ENCODE results near the gene CARD11.

CARD11 gene

GRCh38 chr7:2968616-2969397, 74.9 kb downstream of the CARD11 start:
- Histone ChIP-seq H3K4me2 (ENCODE audit: low read length) (no peak overlapping the region), H3K9me3 (replicated peaks; ENCODE audit: low read length) (no peaks in the 10 kb centered on the region), H3K9ac (ENCODE audit: low read depth, low read length) (no peak overlapping the region), H3K36me3 (ENCODE audit: insufficient read depth, low read length) (no peaks in the 10 kb centered on the region), H3K4me3 (ENCODE audit: low read length) (no peak overlapping the region), H3K4me1 (ENCODE audit: control insufficient read depth, insufficient read depth, low read length) (no peaks in the 10 kb centered on the region), H3K27me3 (ENCODE audit: control insufficient read depth, insufficient read depth, low read length) (peaks cover 6% of the 10 kb centered on the region)

GRCh38 chr7:2968176-2968575, 75.5 kb downstream of the CARD11 start:
- Histone ChIP-seq H3K9ac (ENCODE audit: low read depth, low read length) (no peak overlapping the region), H3K4me3 (ENCODE audit: low read length) (no peak overlapping the region), H3K9me3 (replicated peaks; ENCODE audit: low read length) (no peaks in the 10 kb centered on the region), H3K36me3 (ENCODE audit: insufficient read depth, low read length) (no peaks in the 10 kb centered on the region), H3K4me2 (ENCODE audit: low read length) (no peak overlapping the region), H3K4me1 (ENCODE audit: control insufficient read depth, insufficient read depth, low read length) (no peaks in the 10 kb centered on the region), H3K27me3 (ENCODE audit: control insufficient read depth, insufficient read depth, low read length) (peaks cover 6% of the 10 kb centered on the region)

- Histone ChIP-seq H3K27me3 (ENCODE audit: control insufficient read depth, insufficient read depth, low read length) (peaks cover 6% of the 10 kb centered on the region), H3K4me2 (ENCODE audit: low read length) (no peak overlapping the region), H3K9ac (ENCODE audit: low read depth, low read length) (no peak overlapping the region), H3K4me1 (ENCODE audit: control insufficient read depth, insufficient read depth, low read length) (no peaks in the 10 kb centered on the region), H3K36me3 (ENCODE audit: insufficient read depth, low read length) (no peaks in the 10 kb centered on the region), H3K4me3 (ENCODE audit: low read length) (no peak overlapping the region), H3K9me3 (replicated peaks; ENCODE audit: low read length) (no peaks in the 10 kb centered on the region)
Observed at GRCh38 chr7:2967705-2968104, 76.0 kb downstream of the CARD11 start.

DNA sequence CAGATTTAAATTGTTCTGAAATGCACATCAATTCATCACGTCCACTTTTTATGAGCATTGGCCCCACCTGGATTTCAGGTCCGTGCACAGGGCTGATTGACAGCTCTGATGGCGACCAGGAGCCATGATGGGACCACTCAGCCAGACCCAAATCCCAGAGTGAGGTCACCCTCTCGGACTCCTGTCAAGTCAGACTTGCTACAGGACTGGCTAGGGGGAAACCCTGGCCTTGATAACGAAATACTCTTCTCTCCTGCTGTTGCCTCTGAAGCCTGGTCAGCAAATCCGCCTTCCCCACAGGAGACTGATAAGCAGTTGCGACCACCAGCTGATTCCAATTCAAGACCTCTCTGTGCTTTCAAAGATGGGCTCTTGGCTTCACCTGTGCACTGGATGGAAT, 76.4 kb downstream of the CARD11 start:
- no peaks in the 10 kb centered on the region for H3K36me3 ChIP-seq (ENCODE audit: insufficient read depth, low read length)
- no peak overlapping the region for H3K4me3 ChIP-seq (ENCODE audit: low read length)
- H3K4me1 ChIP-seq (ENCODE audit: control insufficient read depth, insufficient read depth, low read length) = no peaks in the 10 kb centered on the region
- no peak overlapping the region for H3K9ac ChIP-seq (ENCODE audit: low read depth, low read length)
- no peaks in the 10 kb centered on the region for H3K9me3 ChIP-seq (replicated peaks; ENCODE audit: low read length)
- peaks cover 2% of the 10 kb centered on the region for H3K27me3 ChIP-seq (ENCODE audit: control insufficient read depth, insufficient read depth, low read length)
- H3K4me2 ChIP-seq (ENCODE audit: low read length) = no peak overlapping the region

DNA sequence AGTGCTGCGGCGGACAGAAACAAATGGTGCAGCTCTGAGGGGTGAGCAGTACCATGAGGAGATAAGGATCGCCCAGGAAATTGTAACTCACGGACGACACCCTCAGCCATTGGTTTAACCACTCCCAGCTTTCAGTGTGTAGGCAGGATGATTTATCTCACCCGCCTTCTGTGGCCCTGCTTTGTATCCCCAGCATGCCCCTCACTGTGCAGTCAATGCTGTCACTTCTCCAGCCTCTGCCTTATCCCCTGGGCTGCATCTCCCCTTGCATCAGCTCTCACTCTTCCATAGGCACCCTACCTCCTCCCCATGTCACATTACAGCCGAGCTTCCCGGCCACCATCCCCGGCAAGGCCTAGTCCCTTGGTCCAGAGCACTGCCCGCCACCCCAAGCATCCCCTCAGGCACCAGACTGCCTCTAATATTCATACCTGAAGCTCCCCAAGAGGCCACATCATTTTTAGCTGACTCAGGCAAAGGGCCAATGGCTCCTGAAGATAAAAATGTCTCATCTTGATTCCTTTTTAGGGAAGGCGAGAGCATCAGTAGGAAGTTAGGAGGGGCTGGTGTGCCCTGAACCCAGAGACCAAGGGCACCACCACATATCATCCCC, 77.1 kb downstream of the CARD11 start:
- Histone ChIP-seq H3K9me3 (replicated peaks; ENCODE audit: low read length) (no peaks in the 10 kb centered on the region), H3K27me3 (ENCODE audit: control insufficient read depth, insufficient read depth, low read length) (no peaks in the 10 kb centered on the region), H3K4me2 (ENCODE audit: low read length) (no peak overlapping the region), H3K36me3 (ENCODE audit: insufficient read depth, low read length) (no peaks in the 10 kb centered on the region), H3K9ac (ENCODE audit: low read depth, low read length) (no peak overlapping the region), H3K4me3 (ENCODE audit: low read length) (no peak overlapping the region), H3K4me1 (ENCODE audit: control insufficient read depth, insufficient read depth, low read length) (no peaks in the 10 kb centered on the region)

- H3K4me2 ChIP-seq (ENCODE audit: low read length) = no peak overlapping the region
- H3K4me3 ChIP-seq (ENCODE audit: low read length) = no peak overlapping the region
- no peak overlapping the region for H3K9ac ChIP-seq (ENCODE audit: low read depth, low read length)
- no peaks in the 10 kb centered on the region for H3K9me3 ChIP-seq (replicated peaks; ENCODE audit: low read length)
- no peaks in the 10 kb centered on the region for H3K27me3 ChIP-seq (ENCODE audit: control insufficient read depth, insufficient read depth, low read length)
- H3K4me1 ChIP-seq (ENCODE audit: control insufficient read depth, insufficient read depth, low read length) = no peaks in the 10 kb centered on the region
- H3K36me3 ChIP-seq (ENCODE audit: insufficient read depth, low read length) = no peaks in the 10 kb centered on the region
Observed at GRCh38 chr7:2965745-2966270, 77.9 kb downstream of the CARD11 start.

- H3K4me2 ChIP-seq (ENCODE audit: low read length) = no peak overlapping the region
- no peak overlapping the region for H3K4me3 ChIP-seq (ENCODE audit: low read length)
- H3K27me3 ChIP-seq (ENCODE audit: control insufficient read depth, insufficient read depth, low read length) = no peaks in the 10 kb centered on the region
- no peaks in the 10 kb centered on the region for H3K9me3 ChIP-seq (replicated peaks; ENCODE audit: low read length)
- no peak overlapping the region for H3K9ac ChIP-seq (ENCODE audit: low read depth, low read length)
- H3K36me3 ChIP-seq (ENCODE audit: insufficient read depth, low read length) = no peaks in the 10 kb centered on the region
- H3K4me1 ChIP-seq (ENCODE audit: control insufficient read depth, insufficient read depth, low read length) = no peaks in the 10 kb centered on the region
Observed at GRCh38 chr7:2965301-2965700, 78.4 kb downstream of the CARD11 start.

GRCh38 chr7:2964208-2964607, 79.5 kb downstream of the CARD11 start:
- Histone ChIP-seq H3K9ac (ENCODE audit: low read depth, low read length) (no peak overlapping the region), H3K4me3 (ENCODE audit: low read length) (no peak overlapping the region), H3K36me3 (ENCODE audit: insufficient read depth, low read length) (no peaks in the 10 kb centered on the region), H3K4me1 (ENCODE audit: control insufficient read depth, insufficient read depth, low read length) (no peaks in the 10 kb centered on the region), H3K27me3 (ENCODE audit: control insufficient read depth, insufficient read depth, low read length) (no peaks in the 10 kb centered on the region), H3K4me2 (ENCODE audit: low read length) (no peak overlapping the region), H3K9me3 (replicated peaks; ENCODE audit: low read length) (no peaks in the 10 kb centered on the region)

GRCh38 chr7:2962865-2963264, 80.8 kb downstream of the CARD11 start:
- H3K4me1 ChIP-seq (ENCODE audit: control insufficient read depth, insufficient read depth, low read length) = no peaks in the 10 kb centered on the region
- H3K36me3 ChIP-seq (ENCODE audit: insufficient read depth, low read length) = no peaks in the 10 kb centered on the region
- H3K4me3 ChIP-seq (ENCODE audit: low read length) = no peak overlapping the region
- no peaks in the 10 kb centered on the region for H3K27me3 ChIP-seq (ENCODE audit: control insufficient read depth, insufficient read depth, low read length)
- no peak overlapping the region for H3K4me2 ChIP-seq (ENCODE audit: low read length)
- H3K9me3 ChIP-seq (replicated peaks; ENCODE audit: low read length) = no peaks in the 10 kb centered on the region
- H3K9ac ChIP-seq (ENCODE audit: low read depth, low read length) = no peak overlapping the region

DNA sequence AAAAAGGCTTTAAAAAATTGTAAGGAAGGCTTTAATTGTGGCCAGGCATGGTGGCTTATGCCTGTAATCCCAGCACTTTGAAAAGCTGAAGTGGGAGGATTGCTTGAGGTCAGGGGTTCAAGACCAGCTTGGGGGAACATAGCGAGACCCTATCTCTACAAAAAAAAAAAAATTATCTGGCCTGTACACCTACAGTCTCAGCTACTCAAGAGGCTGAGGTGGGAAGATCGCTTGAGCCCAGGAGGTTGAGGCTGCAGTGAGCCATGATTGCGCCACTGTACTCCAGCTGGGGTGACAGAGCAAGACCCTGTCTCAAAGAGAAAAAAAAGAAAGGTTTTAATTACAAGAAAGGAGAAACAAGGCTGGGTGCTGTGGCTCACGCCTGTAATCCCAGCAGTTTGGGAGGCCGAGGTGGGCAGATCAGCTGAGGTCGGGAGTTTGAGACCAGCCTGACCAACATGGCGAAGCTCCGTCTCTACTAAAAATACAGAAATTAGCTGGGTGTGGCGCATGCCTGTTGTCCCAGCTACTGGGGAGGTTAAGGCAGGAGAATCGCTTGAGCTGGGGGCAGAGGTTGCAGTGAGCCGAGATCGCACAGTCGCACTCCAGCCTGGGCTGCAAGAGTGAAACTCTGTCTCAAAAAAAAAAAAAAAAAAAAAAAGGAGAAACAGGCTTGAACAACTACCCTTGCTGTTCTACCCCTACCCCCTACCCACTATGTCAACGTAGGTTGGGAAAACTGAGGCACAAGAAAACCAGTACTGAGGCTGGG, 83.7 kb downstream of the CARD11 start:
- H3K36me3 ChIP-seq (ENCODE audit: insufficient read depth, low read length) = no peaks in the 10 kb centered on the region
- H3K9ac ChIP-seq (ENCODE audit: low read depth, low read length) = no peak overlapping the region
- peaks cover 4% of the 10 kb centered on the region for H3K4me1 ChIP-seq (ENCODE audit: control insufficient read depth, insufficient read depth, low read length)
- no peak overlapping the region for H3K4me3 ChIP-seq (ENCODE audit: low read length)
- H3K9me3 ChIP-seq (replicated peaks; ENCODE audit: low read length) = no peaks in the 10 kb centered on the region
- H3K4me2 ChIP-seq (ENCODE audit: low read length) = no peak overlapping the region
- no peaks in the 10 kb centered on the region for H3K27me3 ChIP-seq (ENCODE audit: control insufficient read depth, insufficient read depth, low read length)

- Histone ChIP-seq H3K9ac (ENCODE audit: low read depth, low read length) (no peak overlapping the region), H3K36me3 (ENCODE audit: insufficient read depth, low read length) (no peaks in the 10 kb centered on the region), H3K4me2 (ENCODE audit: low read length) (no peak overlapping the region), H3K4me1 (ENCODE audit: control insufficient read depth, insufficient read depth, low read length) (peaks cover 4% of the 10 kb centered on the region), H3K9me3 (replicated peaks; ENCODE audit: low read length) (no peaks in the 10 kb centered on the region), H3K27me3 (ENCODE audit: control insufficient read depth, insufficient read depth, low read length) (no peaks in the 10 kb centered on the region), H3K4me3 (ENCODE audit: low read length) (no peak overlapping the region)
Observed at GRCh38 chr7:2959103-2959680, 84.5 kb downstream of the CARD11 start.

Measured in skeletal muscle satellite cell (primary cell).